ENCODE measurements around the gene ZNF438. TPM values are rescaled to one million over a fixed set of nuclear protein-coding genes. Genes with fewer than 3 reads are reported as not detected.

ZNF438 gene
- total RNA-seq, 1 donor, result 4.3 TPM

- no peak for DNase-seq (ENCODE audit: insufficient read length, low spot score, missing footprints)
- no peak overlapping the region for H3K4me3 ChIP-seq (ENCODE audit: insufficient read depth, low read length)
- no peaks in the 10 kb centered on the region for H4K20me1 ChIP-seq (ENCODE audit: insufficient read depth, low read length)
- H3K4me2 ChIP-seq (ENCODE audit: insufficient read depth, low read length), result no peak overlapping the region
- no peaks in the 10 kb centered on the region for H3K79me2 ChIP-seq (ENCODE audit: insufficient read depth, low read length)
- no peaks in the 10 kb centered on the region for H3K27me3 ChIP-seq (ENCODE audit: insufficient read depth, low read length)
- no peak for TF ChIP-seq CTCF (IDR thresholded peaks at IDR 0.05; ENCODE audit: extremely low read depth, low read depth, low read length)
- no peak overlapping the region for H3K27ac ChIP-seq (ENCODE audit: low read depth, low read length)
- no peaks in the 10 kb centered on the region for H3K4me1 ChIP-seq (ENCODE audit: insufficient read depth, low read length)
- H3K36me3 ChIP-seq (ENCODE audit: insufficient read depth, low read length), result no peaks in the 10 kb centered on the region
- H3K9me3 ChIP-seq (ENCODE audit: low read depth, low read length), result no peaks in the 10 kb centered on the region
- no peak overlapping the region for H2AFZ ChIP-seq (ENCODE audit: low read length)
Measured at GRCh38 chr10:30834153-30834552, 197.5 kb downstream of the ZNF438 start.

GRCh38 chr10:30833628-30833970 is 198.1 kb downstream of the ZNF438 start:
- peak; percentile 23 for TF ChIP-seq CTCF (IDR thresholded peaks at IDR 0.05; ENCODE audit: extremely low read depth, low read depth, low read length)
- H3K4me2 ChIP-seq (ENCODE audit: insufficient read depth, low read length), result no peak overlapping the region
- no peaks in the 10 kb centered on the region for H4K20me1 ChIP-seq (ENCODE audit: insufficient read depth, low read length)
- no peak for DNase-seq (ENCODE audit: insufficient read length, low spot score, missing footprints)
- H2AFZ ChIP-seq (ENCODE audit: low read length), result no peak overlapping the region
- no peaks in the 10 kb centered on the region for H3K36me3 ChIP-seq (ENCODE audit: insufficient read depth, low read length)
- H3K4me1 ChIP-seq (ENCODE audit: insufficient read depth, low read length), result no peaks in the 10 kb centered on the region
- no peaks in the 10 kb centered on the region for H3K79me2 ChIP-seq (ENCODE audit: insufficient read depth, low read length)
- H3K27ac ChIP-seq (ENCODE audit: low read depth, low read length), result no peak overlapping the region
- no peaks in the 10 kb centered on the region for H3K9me3 ChIP-seq (ENCODE audit: low read depth, low read length)
- no peak overlapping the region for H3K4me3 ChIP-seq (ENCODE audit: insufficient read depth, low read length)
- H3K27me3 ChIP-seq (ENCODE audit: insufficient read depth, low read length), result no peaks in the 10 kb centered on the region

- Histone ChIP-seq H3K4me3 (ENCODE audit: insufficient read depth, low read length) (no peak overlapping the region), H3K27me3 (ENCODE audit: insufficient read depth, low read length) (no peaks in the 10 kb centered on the region), H3K9me3 (ENCODE audit: low read depth, low read length) (no peaks in the 10 kb centered on the region), H3K4me2 (ENCODE audit: insufficient read depth, low read length) (no peak overlapping the region), H3K36me3 (ENCODE audit: insufficient read depth, low read length) (no peaks in the 10 kb centered on the region), H3K79me2 (ENCODE audit: insufficient read depth, low read length) (no peaks in the 10 kb centered on the region), H3K4me1 (ENCODE audit: insufficient read depth, low read length) (no peaks in the 10 kb centered on the region), H3K27ac (ENCODE audit: low read depth, low read length) (no peak overlapping the region), H4K20me1 (ENCODE audit: insufficient read depth, low read length) (no peaks in the 10 kb centered on the region), H2AFZ (ENCODE audit: low read length) (no peak overlapping the region)
- no peak for DNase-seq (ENCODE audit: insufficient read length, low spot score, missing footprints)
- TF ChIP-seq CTCF (IDR thresholded peaks at IDR 0.05; ENCODE audit: extremely low read depth, low read depth, low read length), result no peak
Measured at GRCh38 chr10:30832749-30833627, 198.7 kb downstream of the ZNF438 start.

GRCh38 chr10:30832001-30832748 is 199.5 kb downstream of the ZNF438 start:
- H3K4me3 ChIP-seq (ENCODE audit: insufficient read depth, low read length), result no peak overlapping the region
- H3K9me3 ChIP-seq (ENCODE audit: low read depth, low read length), result no peaks in the 10 kb centered on the region
- TF ChIP-seq CTCF (IDR thresholded peaks at IDR 0.05; ENCODE audit: extremely low read depth, low read depth, low read length), result no peak
- H3K27me3 ChIP-seq (ENCODE audit: insufficient read depth, low read length), result no peaks in the 10 kb centered on the region
- H2AFZ ChIP-seq (ENCODE audit: low read length), result no peak overlapping the region
- no peaks in the 10 kb centered on the region for H3K79me2 ChIP-seq (ENCODE audit: insufficient read depth, low read length)
- H3K27ac ChIP-seq (ENCODE audit: low read depth, low read length), result no peak overlapping the region
- H3K4me2 ChIP-seq (ENCODE audit: insufficient read depth, low read length), result no peak overlapping the region
- DNase-seq (ENCODE audit: insufficient read length, low spot score, missing footprints), result no peak
- H4K20me1 ChIP-seq (ENCODE audit: insufficient read depth, low read length), result no peaks in the 10 kb centered on the region
- peaks cover 3% of the 10 kb centered on the region for H3K4me1 ChIP-seq (ENCODE audit: insufficient read depth, low read length)
- no peaks in the 10 kb centered on the region for H3K36me3 ChIP-seq (ENCODE audit: insufficient read depth, low read length)

Data from osteoblast (primary cell).